HEK293 (cell line): Measurements from ENCODE around the gene CIB4.

Source experiments
- CTCF ChIA-PET: fragments of 350-600 bp; formaldehyde crosslinking; extraction: SDS; loops from one replicate; lab custom pipeline; 2021; ENCODE audit warnings: antibody characterized with exemption; lab: Yijun Ruan, JAX
- POLR2A ChIA-PET: fragments of 300-600 bp; formaldehyde crosslinking; extraction: SDS; loops from one replicate; lab custom pipeline; 2020; ENCODE audit warnings: antibody characterized with exemption, inconsistent platforms; lab: Yijun Ruan, JAX
- H3K27ac ChIP-seq: fragments of 200-500 bp; sonication (Bioruptor generic); 2 replicates; pipeline ENCODE4 v1.5.1; 2014; ENCODE audit warnings: low read depth, low read length, control low read depth, inconsistent platforms; ENCODE audit errors: extremely low read depth
- H3K36me3 ChIP-seq, 2 experiments: fragments of 200-500 bp in 1 of 2; sonication (Bioruptor generic) in 1 of 2; 1 replicate in 1 of 2; 2 replicates in 1 of 2; pipeline ENCODE4 v1.5.1; 2014 to 2017; ENCODE audit warnings: inconsistent platforms in 2 of 2, low read length in 2 of 2; ENCODE audit not compliant: control insufficient read depth in 2 of 2, insufficient read depth in 1 of 2
- H3K4me1 ChIP-seq: fragments of 200-500 bp; sonication (Bioruptor generic); 2 replicates; pipeline ENCODE4 v1.5.1; 2014; ENCODE audit warnings: mild to moderate bottlenecking, low read length, inconsistent platforms; ENCODE audit not compliant: control insufficient read depth, insufficient read depth
- H3K4me3 ChIP-seq: 2 replicates; pipeline ENCODE4 v1.5.1; 2011; ENCODE audit warnings: low read depth, mild to moderate bottlenecking, control low read depth, low read length, moderate library complexity
- H3K9me3 ChIP-seq: fragments of 200-500 bp; sonication (Bioruptor generic); 2 replicates; pipeline ENCODE4 v1.5.1; 2014; ENCODE audit warnings: low read depth, low read length, inconsistent platforms; ENCODE audit not compliant: control insufficient read depth, insufficient read depth
- KLF1 ChIP-seq: fragments of 450-650 bp; formaldehyde crosslinking; IDR thresholded peaks from 2 replicates; pipeline ENCODE4 v1.5.1; 2016; ENCODE audit warnings: missing biosample characterization, missing genetic modification characterization
- KLF7 ChIP-seq: fragments of 450-650 bp; formaldehyde crosslinking; IDR thresholded peaks from 2 replicates; pipeline ENCODE4 v1.5.1; 2016; ENCODE audit warnings: missing biosample characterization, missing genetic modification characterization, borderline replicate concordance
- PRDM1 ChIP-seq: fragments of 450-650 bp; formaldehyde crosslinking; IDR thresholded peaks from 2 replicates; pipeline ENCODE4; 2016; ENCODE audit warnings: missing biosample characterization, missing genetic modification characterization
- REPIN1 ChIP-seq: fragments of 450-650 bp; formaldehyde crosslinking; IDR thresholded peaks from 2 replicates; pipeline ENCODE4 v1.5.1; 2017; ENCODE audit warnings: missing biosample characterization, missing genetic modification characterization, low read depth
- YY1 ChIP-seq: fragments of 450-650 bp; formaldehyde crosslinking; IDR thresholded peaks from 2 replicates; pipeline ENCODE4 v1.5.1; 2018; ENCODE audit warnings: missing biosample characterization, missing genetic modification characterization
- ZEB2 ChIP-seq: fragments of 450-650 bp; formaldehyde crosslinking; IDR thresholded peaks from 2 replicates; pipeline ENCODE4 v1.5.1; 2016; ENCODE audit warnings: missing biosample characterization, missing genetic modification characterization
- ZFP69B ChIP-seq: fragments of 450-650 bp; formaldehyde crosslinking; IDR thresholded peaks from 2 replicates; pipeline ENCODE4 v1.5.1; 2016; ENCODE audit warnings: missing biosample characterization, missing genetic modification characterization
- ZNF121 ChIP-seq: fragments of 450-650 bp; formaldehyde crosslinking; IDR thresholded peaks from 2 replicates; pipeline ENCODE4 v1.5.1; 2016; ENCODE audit warnings: missing biosample characterization, missing genetic modification characterization
- ZNF132 ChIP-seq: fragments of 450-650 bp; formaldehyde crosslinking; IDR thresholded peaks from 2 replicates; pipeline ENCODE4 v1.5.1; 2017; ENCODE audit warnings: missing biosample characterization, missing genetic modification characterization, borderline replicate concordance
- ZNF274 ChIP-seq, 2 experiments: fragments of 200-500 bp in 1 of 2; fragments of 450-650 bp in 1 of 2; sonication (Bioruptor generic) in 1 of 2; formaldehyde crosslinking in 1 of 2; IDR thresholded peaks; 2 replicates each; pipeline versions ENCODE4 v1.5.1 to v1.6.1; 2014 to 2016; ENCODE audit warnings: borderline replicate concordance in 1 of 2, inconsistent platforms in 1 of 2, low read length in 1 of 2, missing biosample characterization in 1 of 2, missing genetic modification characterization in 1 of 2
- ZNF510 ChIP-seq: fragments of 450-650 bp; formaldehyde crosslinking; IDR thresholded peaks from 2 replicates; pipeline ENCODE4 v1.5.1; 2018; ENCODE audit warnings: mild to moderate bottlenecking, missing genetic modification characterization, missing biosample characterization; ENCODE audit not compliant: insufficient replicate concordance
- ZNF549 ChIP-seq: fragments of 450-650 bp; IDR thresholded peaks from 2 replicates; pipeline ENCODE4 v1.5.1; 2018; ENCODE audit warnings: missing biosample characterization, missing genetic modification characterization, mild to moderate bottlenecking, inconsistent platforms, moderate library complexity
- ZNF571 ChIP-seq: fragments of 450-650 bp; formaldehyde crosslinking; IDR thresholded peaks from 2 replicates; pipeline ENCODE4 v1.5.0; 2017; ENCODE audit warnings: missing biosample characterization, missing genetic modification characterization
- ZNF623 ChIP-seq: fragments of 450-650 bp; formaldehyde crosslinking; IDR thresholded peaks from 2 replicates; pipeline ENCODE4 v1.5.1; 2016; ENCODE audit warnings: missing biosample characterization, missing genetic modification characterization
- TF ChIP-seq, protein P1 (sequence below): fragments of 450-650 bp; formaldehyde crosslinking; IDR thresholded peaks from 2 replicates; pipeline ENCODE4 v1.5.1; 2016; ENCODE audit warnings: missing biosample characterization, missing genetic modification characterization, borderline replicate concordance
- TF ChIP-seq, protein P2 (sequence below): fragments of 450-650 bp; formaldehyde crosslinking; IDR thresholded peaks from 2 replicates; pipeline ENCODE4 v1.5.1; 2016; ENCODE audit warnings: missing biosample characterization, missing genetic modification characterization
- TF ChIP-seq, protein P3 (sequence below): fragments of 450-650 bp; formaldehyde crosslinking; IDR thresholded peaks from 2 replicates; pipeline ENCODE4 v1.5.1; 2016; ENCODE audit warnings: missing biosample characterization, missing genetic modification characterization

CIB4 gene

DNA sequence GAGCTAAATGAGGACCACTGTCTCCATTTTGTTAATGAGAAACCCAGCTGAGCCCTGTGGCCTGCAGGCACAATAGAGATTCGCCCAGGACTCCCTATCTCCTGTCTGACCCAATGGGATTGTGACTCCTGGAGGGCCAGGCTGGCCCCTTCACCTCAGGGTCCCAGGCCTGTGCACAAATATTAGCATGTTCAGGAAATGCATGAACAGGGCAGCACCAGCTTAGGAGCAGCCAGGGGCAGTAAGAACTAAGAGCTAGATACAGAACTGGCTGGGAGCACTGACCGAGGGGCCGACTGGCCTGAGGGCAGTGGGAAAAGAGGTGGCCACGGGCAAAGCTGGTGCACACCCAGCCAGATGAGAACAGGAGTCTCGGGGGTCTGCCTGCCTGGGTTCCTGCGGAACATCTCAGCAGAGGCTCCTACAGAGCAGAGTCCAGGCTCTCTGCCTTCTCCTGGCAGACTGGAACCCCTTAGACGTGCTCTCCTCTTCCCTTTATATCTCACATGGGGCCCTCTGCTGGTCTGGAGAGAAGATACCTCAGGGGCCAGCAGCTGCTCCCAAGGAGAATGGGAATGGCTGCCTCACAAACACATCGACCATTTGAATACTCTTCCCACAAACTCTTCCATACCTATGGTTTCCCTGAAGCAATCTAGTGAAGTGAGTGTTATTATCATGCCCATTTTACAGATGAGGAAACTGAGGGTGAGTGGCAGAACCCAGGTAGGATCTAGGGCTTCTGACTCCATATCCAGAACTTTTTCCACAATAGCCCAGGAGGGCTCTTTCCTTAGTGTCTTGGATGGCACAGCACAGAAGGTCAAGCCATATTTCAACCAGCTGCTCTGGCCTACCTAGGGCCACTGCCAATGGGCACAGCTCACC is 85.7 kb downstream of the CIB4 start:
- ChIA-PET CTCF (interaction anchor here (0.5 to 2.5 kb wide), 6 partner anchors 9 to 176 kb away, joined by 3 to 11 read pairs (median 4); no protein-coding TSS in a partner anchor), POLR2A (no interaction called here)
- no peaks in the 10 kb centered on the region for H3K4me1 ChIP-seq
- no peak overlapping the region for H3K4me3 ChIP-seq
- no peak overlapping the region for H3K27ac ChIP-seq
- no peaks in the 10 kb centered on the region for H3K36me3 ChIP-seq
- TF ChIP-seq YY1 (no peak), ZNF549 (tag by site-specific recombination) (peak; percentile 85)
- H3K9me3 ChIP-seq, result no peaks in the 10 kb centered on the region

DNA sequence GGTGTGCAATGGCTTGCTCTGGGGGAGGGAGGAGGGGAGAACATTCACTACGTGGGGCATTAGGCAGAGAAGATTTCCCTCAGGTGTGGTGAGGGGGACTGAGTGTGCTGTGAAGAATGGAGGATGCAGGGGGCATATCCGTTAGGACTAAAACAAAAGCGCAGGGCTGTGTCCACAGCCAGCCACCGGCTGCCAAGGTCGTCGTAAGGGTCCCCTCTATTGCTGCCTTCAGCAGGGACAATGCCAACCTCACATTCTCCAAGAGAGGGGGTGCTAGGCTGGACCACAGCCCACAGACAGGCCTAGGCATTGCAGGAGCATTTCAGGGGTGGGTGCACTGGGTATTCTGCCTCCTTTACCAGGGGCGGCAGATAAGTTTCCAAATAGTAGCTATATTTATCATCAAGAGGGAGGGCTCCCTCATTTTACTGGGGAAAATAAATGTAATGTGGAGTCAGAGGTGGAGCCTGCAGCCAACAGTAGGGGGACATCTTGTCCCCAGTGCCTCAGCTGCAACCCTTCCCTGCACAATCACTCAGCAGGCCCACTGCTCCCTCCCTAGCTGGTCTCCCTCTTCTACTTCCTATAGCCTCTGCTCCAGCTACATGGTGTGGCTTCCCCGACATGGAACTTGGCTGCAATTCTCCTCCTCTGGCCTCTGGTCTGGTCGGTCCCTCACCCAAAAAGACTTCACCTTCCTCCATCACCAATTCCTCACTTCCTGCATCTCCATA is 88.4 kb downstream of the CIB4 start:
- Histone ChIP-seq H3K4me3 (no peak overlapping the region), H3K9me3 (no peaks in the 10 kb centered on the region), H3K27ac (no peak overlapping the region), H3K4me1 (no peaks in the 10 kb centered on the region), H3K36me3 (no peaks in the 10 kb centered on the region)
- TF ChIP-seq ZNF121 (tag by site-specific recombination) (no peak), PRDM1 (tag by site-specific recombination) (no peak), ZEB2 (tag by site-specific recombination) (no peak), KLF7 (no peak), ZNF510 (tag by site-specific recombination) (no peak), ZNF132 (tag by site-specific recombination) (no peak), ZFP69B (tag by site-specific recombination) (no peak), KLF1 (tag by site-specific recombination) (no peak), ZNF274 (IDR thresholded peaks at IDR 0.05; ENCODE audit: low read length) (no peak), ZNF274 (tag by site-specific recombination; IDR thresholded peaks at IDR 0.05; ENCODE audit: borderline replicate concordance) (no peak)
- TF ChIP-seq, protein P1, sequence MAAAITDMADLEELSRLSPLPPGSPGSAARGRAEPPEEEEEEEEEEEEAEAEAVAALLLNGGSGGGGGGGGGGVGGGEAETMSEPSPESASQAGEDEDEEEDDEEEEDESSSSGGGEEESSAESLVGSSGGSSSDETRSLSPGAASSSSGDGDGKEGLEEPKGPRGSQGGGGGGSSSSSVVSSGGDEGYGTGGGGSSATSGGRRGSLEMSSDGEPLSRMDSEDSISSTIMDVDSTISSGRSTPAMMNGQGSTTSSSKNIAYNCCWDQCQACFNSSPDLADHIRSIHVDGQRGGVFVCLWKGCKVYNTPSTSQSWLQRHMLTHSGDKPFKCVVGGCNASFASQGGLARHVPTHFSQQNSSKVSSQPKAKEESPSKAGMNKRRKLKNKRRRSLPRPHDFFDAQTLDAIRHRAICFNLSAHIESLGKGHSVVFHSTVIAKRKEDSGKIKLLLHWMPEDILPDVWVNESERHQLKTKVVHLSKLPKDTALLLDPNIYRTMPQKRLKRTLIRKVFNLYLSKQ (tag by site-specific recombination), result no peak
- CTCF ChIA-PET, result interaction anchor here (1.1 kb wide), 1 partner anchor 25 kb away, joined by 4 read pairs; no protein-coding TSS in a partner anchor
- POLR2A ChIA-PET, result no interaction called here

DNA sequence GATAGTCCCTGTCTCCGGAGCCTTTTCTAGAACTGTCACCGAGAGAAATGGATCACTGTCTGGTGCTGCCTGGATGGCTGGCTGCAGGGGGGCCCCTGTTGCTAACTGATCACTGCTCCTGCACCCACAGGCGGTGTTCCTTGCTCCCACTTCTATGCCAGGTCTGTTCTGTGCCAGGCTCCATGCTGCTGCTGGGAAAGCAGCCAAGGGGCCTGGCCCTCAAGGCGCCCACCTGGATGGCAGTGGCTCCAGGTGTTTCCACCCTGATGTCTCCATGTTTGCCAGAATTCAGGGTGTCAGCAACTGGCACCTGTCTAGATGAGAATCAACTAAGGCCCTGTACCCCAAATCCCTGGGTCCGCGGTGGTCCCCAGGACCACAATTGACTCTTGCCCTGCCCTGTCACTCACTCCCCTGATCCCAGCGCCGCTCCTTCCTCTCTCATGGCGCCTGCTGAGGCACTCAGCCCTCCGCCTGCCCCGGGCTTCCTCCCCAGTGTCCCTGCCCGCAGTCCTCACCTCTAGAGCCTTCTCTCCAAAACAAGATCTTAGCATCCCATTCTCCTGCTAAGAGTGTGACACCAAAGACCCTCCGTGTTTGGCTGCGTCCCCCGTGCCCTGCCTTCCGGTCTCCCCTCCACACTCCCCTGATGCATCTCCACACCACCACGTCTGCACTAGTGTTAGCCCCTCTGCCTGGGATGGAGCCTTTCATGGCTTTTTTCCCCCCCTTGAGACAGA is 90.7 kb downstream of the CIB4 start:
- no peak overlapping the region for H3K4me3 ChIP-seq

More for the DNA sequence above, 90.7 kb downstream of the CIB4 start:
- ChIA-PET POLR2A (no interaction called here), CTCF (interaction anchor here (1.3 kb wide), 1 partner anchor 28 kb away, joined by 3 read pairs; no protein-coding TSS in a partner anchor)
- Histone ChIP-seq H3K36me3 (no peaks in the 10 kb centered on the region), H3K27ac (no peak overlapping the region), H3K4me1 (no peaks in the 10 kb centered on the region), H3K9me3 (no peaks in the 10 kb centered on the region)
- TF ChIP-seq, protein P2, sequence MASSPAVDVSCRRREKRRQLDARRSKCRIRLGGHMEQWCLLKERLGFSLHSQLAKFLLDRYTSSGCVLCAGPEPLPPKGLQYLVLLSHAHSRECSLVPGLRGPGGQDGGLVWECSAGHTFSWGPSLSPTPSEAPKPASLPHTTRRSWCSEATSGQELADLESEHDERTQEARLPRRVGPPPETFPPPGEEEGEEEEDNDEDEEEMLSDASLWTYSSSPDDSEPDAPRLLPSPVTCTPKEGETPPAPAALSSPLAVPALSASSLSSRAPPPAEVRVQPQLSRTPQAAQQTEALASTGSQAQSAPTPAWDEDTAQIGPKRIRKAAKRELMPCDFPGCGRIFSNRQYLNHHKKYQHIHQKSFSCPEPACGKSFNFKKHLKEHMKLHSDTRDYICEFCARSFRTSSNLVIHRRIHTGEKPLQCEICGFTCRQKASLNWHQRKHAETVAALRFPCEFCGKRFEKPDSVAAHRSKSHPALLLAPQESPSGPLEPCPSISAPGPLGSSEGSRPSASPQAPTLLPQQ (tag by site-specific recombination), result no peak
- TF ChIP-seq, protein P3, sequence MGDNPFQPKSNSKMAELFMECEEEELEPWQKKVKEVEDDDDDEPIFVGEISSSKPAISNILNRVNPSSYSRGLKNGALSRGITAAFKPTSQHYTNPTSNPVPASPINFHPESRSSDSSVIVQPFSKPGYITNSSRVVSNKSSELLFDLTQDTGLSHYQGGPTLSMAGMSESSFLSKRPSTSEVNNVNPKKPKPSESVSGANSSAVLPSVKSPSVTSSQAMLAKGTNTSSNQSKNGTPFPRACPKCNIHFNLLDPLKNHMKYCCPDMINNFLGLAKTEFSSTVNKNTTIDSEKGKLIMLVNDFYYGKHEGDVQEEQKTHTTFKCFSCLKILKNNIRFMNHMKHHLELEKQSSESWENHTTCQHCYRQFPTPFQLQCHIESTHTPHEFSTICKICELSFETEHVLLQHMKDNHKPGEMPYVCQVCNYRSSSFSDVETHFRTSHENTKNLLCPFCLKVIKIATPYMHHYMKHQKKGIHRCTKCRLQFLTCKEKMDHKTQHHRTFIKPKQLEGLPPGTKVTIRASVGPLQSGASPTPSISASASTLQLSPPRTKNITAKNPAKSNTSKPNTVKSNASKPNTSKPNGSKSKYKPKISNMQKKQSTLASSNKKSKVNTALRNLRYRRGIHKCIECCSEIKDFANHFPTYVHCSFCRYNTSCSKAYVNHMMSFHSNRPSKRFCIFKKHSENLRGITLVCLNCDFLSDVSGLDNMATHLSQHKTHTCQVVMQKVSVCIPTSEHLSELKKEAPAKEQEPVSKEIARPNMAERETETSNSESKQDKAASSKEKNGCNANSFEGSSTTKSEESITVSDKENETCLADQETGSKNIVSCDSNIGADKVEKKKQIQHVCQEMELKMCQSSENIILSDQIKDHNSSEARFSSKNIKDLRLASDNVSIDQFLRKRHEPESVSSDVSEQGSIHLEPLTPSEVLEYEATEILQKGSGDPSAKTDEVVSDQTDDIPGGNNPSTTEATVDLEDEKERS (tag by site-specific recombination), result no peak
- TF ChIP-seq ZNF623 (no peak), ZNF571 (no peak), REPIN1 (no peak)
- TF ChIP-seq, all 188 proteins: peak for 0
